SK-N-SH (cell line): Measurements from ENCODE around the gene EXD1. TPM values are rescaled to one million over a fixed set of nuclear protein-coding genes. Genes with fewer than 3 reads are reported as not detected.

Source experiments
- CTCF ChIA-PET: fragments of 300-600, 350-600 bp; formaldehyde crosslinking; extraction: SDS; loops from one replicate; lab custom pipeline; 2021; lab: Yijun Ruan, JAX
- POLR2A ChIA-PET: fragments of 350-600 bp; sonication (Branson Sonifier 250); formaldehyde crosslinking; extraction: SDS; loops from one replicate; lab custom pipeline; 2020; ENCODE audit warnings: antibody characterized with exemption, inconsistent platforms; lab: Yijun Ruan, JAX
- DNase-seq: peaks from one replicate; pipeline ENCODE4 v3.0.0; 2012
- H2AFZ ChIP-seq: fragments of 200-600 bp; sonication (generic); 2 replicates; pipeline ENCODE4 v1.8.1; 2016; ENCODE audit warnings: antibody characterized with exemption, mild to moderate bottlenecking, low read depth
- H3F3A ChIP-seq: fragments of 200-600 bp; sonication (generic); replicated peaks from 2 replicates; pipeline ENCODE3; 2016; ENCODE audit warnings: antibody characterized with exemption, mild to moderate bottlenecking; ENCODE audit not compliant: insufficient read depth
- H3K27ac ChIP-seq, 2 experiments: fragments of 200-500 bp in 1 of 2; fragments of 200-600 bp in 1 of 2; sonication (Bioruptor generic) in 1 of 2; sonication (generic), shearing (Covaris generic) in 1 of 2; 2 replicates each; pipeline versions ENCODE4 v1.5.1 to v1.6.1; 2014 to 2016; ENCODE audit warnings: low read depth in 2 of 2, inconsistent platforms in 1 of 2, low read length in 1 of 2, mild to moderate bottlenecking in 1 of 2, mixed read lengths in 1 of 2
- H3K27me3 ChIP-seq: fragments of 200-600 bp; sonication (generic), shearing (Covaris generic); 2 replicates; pipeline ENCODE4 v1.6.1; 2016; ENCODE audit warnings: mixed run types; ENCODE audit not compliant: insufficient read depth
- H3K36me3 ChIP-seq, 2 experiments: fragments of 200-500 bp in 1 of 2; fragments of 200-600 bp in 1 of 2; sonication (Bioruptor generic) in 1 of 2; sonication (generic) in 1 of 2; replicated peaks in 1 of 2; 2 replicates each; pipeline versions ENCODE3 to v1.5.1; 2014 to 2016; ENCODE audit warnings: low read length in 1 of 2, mild to moderate bottlenecking in 1 of 2; ENCODE audit not compliant: insufficient read depth in 2 of 2, control insufficient read depth in 1 of 2
- H3K4me1 ChIP-seq, 2 experiments: fragments of 200-500 bp in 1 of 2; fragments of 200-600 bp in 1 of 2; sonication (Bioruptor generic) in 1 of 2; sonication (generic), shearing (Covaris generic) in 1 of 2; 2 replicates each; pipeline versions ENCODE4 v1.5.1 to v1.6.1; 2014 to 2016; ENCODE audit warnings: low read depth in 1 of 2, low read length in 1 of 2, mixed run types in 1 of 2; ENCODE audit not compliant: insufficient read depth in 2 of 2, control insufficient read depth in 1 of 2
- H3K4me2 ChIP-seq: fragments of 200-600 bp; sonication (generic), shearing (Covaris generic); 2 replicates; pipeline ENCODE4 v1.6.1; 2017; ENCODE audit warnings: mixed run types
- H3K4me3 ChIP-seq, 2 experiments: fragments of 200-500 bp in 1 of 2; fragments of 200-600 bp in 1 of 2; sonication (Bioruptor generic) in 1 of 2; sonication (generic), shearing (Covaris generic) in 1 of 2; 2 replicates each; pipeline versions ENCODE4 v1.5.1 to v1.8.1; 2014 to 2016; ENCODE audit warnings: low read depth in 2 of 2, inconsistent platforms in 1 of 2, low read length in 1 of 2, mild to moderate bottlenecking in 1 of 2, mixed read lengths in 1 of 2, moderate library complexity in 1 of 2
- H3K79me2 ChIP-seq: fragments of 200-600 bp; sonication (generic); 2 replicates; pipeline ENCODE4 v1.8.1; 2017; ENCODE audit warnings: mild to moderate bottlenecking; ENCODE audit not compliant: insufficient read depth
- H3K9ac ChIP-seq: fragments of 200-600 bp; sonication (generic); 2 replicates; pipeline ENCODE4 v1.6.1; 2017; ENCODE audit warnings: mixed run types
- H3K9me2 ChIP-seq: fragments of 200-600 bp; sonication (generic); 2 replicates; pipeline ENCODE4 v1.6.1; 2017; ENCODE audit warnings: mixed run types
- H3K9me3 ChIP-seq: fragments of 200-600 bp; sonication (generic); 2 replicates; pipeline ENCODE4 v1.6.1; 2017; ENCODE audit warnings: mixed run types, mild to moderate bottlenecking, moderate library complexity
- H4K20me1 ChIP-seq: fragments of 200-600 bp; sonication (generic); 2 replicates; pipeline ENCODE4 v1.6.1; 2017; ENCODE audit warnings: mild to moderate bottlenecking, mixed run types; ENCODE audit not compliant: insufficient read depth
- CHD2 ChIP-seq: fragments of 150-350 bp; IDR thresholded peaks from 2 replicates; pipeline ENCODE4 v1.6.1; 2018; ENCODE audit warnings: low read length; ENCODE audit not compliant: partially characterized antibody
- CTCF ChIP-seq: fragments of 200-600 bp; sonication (generic); IDR thresholded peaks from 2 replicates; pipeline ENCODE4 v1.6.1; 2017; ENCODE audit warnings: antibody characterized with exemption, mild to moderate bottlenecking, moderate library complexity
- ELF1 ChIP-seq: IDR thresholded peaks from 2 replicates; pipeline ENCODE4 v1.4.0; 2012
- FOSL2 ChIP-seq: IDR thresholded peaks from 2 replicates; pipeline ENCODE4 v1.4.0; 2012; ENCODE audit warnings: low read depth, mild to moderate bottlenecking, moderate library complexity, borderline replicate concordance
- GABPA ChIP-seq: IDR thresholded peaks from 2 replicates; pipeline ENCODE4 v1.4.0; 2012; ENCODE audit warnings: low read depth, mild to moderate bottlenecking
- MAX ChIP-seq: IDR thresholded peaks from 2 replicates; pipeline ENCODE4 v1.4.0; 2012; ENCODE audit warnings: low read depth
- MEF2A ChIP-seq: IDR thresholded peaks from 2 replicates; pipeline ENCODE4 v1.4.0; 2012; ENCODE audit warnings: low read depth, borderline replicate concordance
- MXI1 ChIP-seq: IDR thresholded peaks from 2 replicates; pipeline ENCODE4 v1.6.1; 2012; ENCODE audit warnings: mild to moderate bottlenecking, low read depth, low read length, improper control_type of control experiment
- PBX3 ChIP-seq: IDR thresholded peaks from 2 replicates; pipeline ENCODE4; 2012
- POLR2AphosphoS5 ChIP-seq: IDR thresholded peaks from 2 replicates; pipeline ENCODE4 v1.6.1; 2012; ENCODE audit warnings: low read depth, low read length
- RFX5 ChIP-seq: IDR thresholded peaks from 2 replicates; pipeline ENCODE4 v1.6.1; 2012; ENCODE audit warnings: mild to moderate bottlenecking, improper control_type of control experiment, low read length
- SMC3 ChIP-seq: IDR thresholded peaks from 2 replicates; pipeline ENCODE4 v1.6.1; 2012; ENCODE audit warnings: low read depth, low read length, improper control_type of control experiment
- TCF12 ChIP-seq: IDR thresholded peaks from 2 replicates; pipeline ENCODE4 v1.4.0; 2012
- TEAD4 ChIP-seq: IDR thresholded peaks from 2 replicates; pipeline ENCODE4 v1.4.0; 2012; ENCODE audit warnings: mild to moderate bottlenecking, borderline replicate concordance; ENCODE audit not compliant: insufficient read depth
- USF1 ChIP-seq: IDR thresholded peaks from 2 replicates; pipeline ENCODE4 v1.4.0; 2012; ENCODE audit warnings: low read depth, borderline replicate concordance
- USF2 ChIP-seq: fragments of 150-350 bp; IDR thresholded peaks from 2 replicates; pipeline ENCODE4 v1.6.1; 2017; ENCODE audit warnings: antibody characterized with exemption, low read length, low read depth, borderline replicate concordance
- YY1 ChIP-seq: IDR thresholded peaks from 2 replicates; pipeline ENCODE4 v1.4.0; 2012; ENCODE audit warnings: low read depth, mild to moderate bottlenecking
- WGBS: methylation state at CpG from one replicate; pipeline ENCODE4 v1.1.6; 2017; ENCODE audit warnings: low lambda C conversion rate; 5-methylcytosine and 5-hydroxymethylcytosine counted together
- polyA plus RNA-seq, 3 experiments: library from polyadenylated mRNA; depleted of rRNA; stranded (reverse); fragments of >200 nt; gene quantifications; 2 replicates each; pipeline ENCODE4 v1.2.3, GENCODE V29; 2012

EXD1 gene
- polyA plus RNA-seq, 1 of the 3 experiments (the other 2 are of a cell fraction), result 0.07 TPM

GRCh38 chr15:41180206-41180789, 50.3 kb downstream of the EXD1 start:
- DNase-seq, result no peak
- no peak overlapping the region for H3K4me2 ChIP-seq
- no peaks in the 10 kb centered on the region for H4K20me1 ChIP-seq
- no peaks in the 10 kb centered on the region for H3K9me2 ChIP-seq
- no peaks in the 10 kb centered on the region for H3K9me3 ChIP-seq
- H3K9ac ChIP-seq, result no peak overlapping the region
- H3K36me3 ChIP-seq, result no peaks in the 10 kb centered on the region
- POLR2A ChIA-PET, result no interaction called here
- no peaks in the 10 kb centered on the region for H3K79me2 ChIP-seq
- no peak overlapping the region for H2AFZ ChIP-seq
- CTCF ChIA-PET, result interaction anchor here (0.6 kb wide), 1 partner anchor 276 kb away, joined by 3 read pairs; no protein-coding TSS in a partner anchor
- no peak overlapping the region for H3K4me3 ChIP-seq
- H3F3A ChIP-seq, result peaks cover 11% of the 10 kb centered on the region
- H3K4me1 ChIP-seq, result peaks cover 0 to 9% of the 10 kb centered on the region in 2 experiments; a peak in 1 of 4 replicates
- H3K27ac ChIP-seq, result no peak overlapping the region
- no peak for TF ChIP-seq SMC3
- no peak for TF ChIP-seq YY1
- TF ChIP-seq CHD2, result no peak
- no peak for TF ChIP-seq MAX
- TF ChIP-seq ELF1, result no peak
- no peak for TF ChIP-seq POLR2AphosphoS5
- TF ChIP-seq TCF12, result no peak
- no peak for TF ChIP-seq FOSL2
- TF ChIP-seq PBX3, result no peak
- no peak for TF ChIP-seq TEAD4
- no peak for TF ChIP-seq USF1
- TF ChIP-seq CTCF, result no peak
- no peak for TF ChIP-seq USF2
- no peak for TF ChIP-seq GABPA
- no peak for TF ChIP-seq RFX5
- no peak for TF ChIP-seq MEF2A
- TF ChIP-seq MXI1, result no peak
- TF ChIP-seq, all 33 proteins: peak for 0
- 75% methylated on average over 6 of the region's 6 CpGs for WGBS
- H3K27me3 ChIP-seq, result no peaks in the 10 kb centered on the region
